ENCODE results near the gene DST.
"Not testable (repeated sequence)": the region's sequence is repeated elsewhere in the genome, so short reads cannot be mapped to it uniquely, and the experiment has no call there.

The DST gene

DNA sequence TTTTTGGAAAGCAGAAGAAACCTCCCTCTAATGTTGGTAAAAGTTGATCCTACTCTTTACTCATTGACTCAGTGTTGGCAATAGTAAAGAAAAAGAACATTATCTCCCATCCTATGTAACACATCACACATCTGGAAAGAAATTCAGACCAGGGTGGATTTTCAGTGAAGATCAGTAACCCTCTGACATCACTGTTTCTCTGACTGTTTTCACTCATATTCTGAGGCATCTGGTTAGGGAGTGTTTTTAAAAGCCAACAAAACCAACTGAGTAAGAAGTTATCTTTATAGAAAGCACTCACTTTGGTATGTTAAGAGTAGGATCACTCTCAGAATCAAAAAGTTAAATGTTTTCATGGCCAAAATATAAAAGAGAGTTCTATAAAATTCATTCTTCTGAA is 143.6 kb downstream of the DST start:
- Histone ChIP-seq H3K27me3 (replicated peaks) (no peaks in the 10 kb centered on the region), H3K27ac (no peak overlapping the region), H3K36me3 (replicated peaks) (peaks cover 25% of the 10 kb centered on the region), H3K4me3 (ENCODE audit: low read depth, low read length) (no peak overlapping the region)
- DNase-seq, result no peak
- in situ Hi-C loops (cut with HindIII; ENCODE audit: low pct_ligation_motif_present, low sequenced_read_pairs), result no loop called here
- TF ChIP-seq, protein P1, sequence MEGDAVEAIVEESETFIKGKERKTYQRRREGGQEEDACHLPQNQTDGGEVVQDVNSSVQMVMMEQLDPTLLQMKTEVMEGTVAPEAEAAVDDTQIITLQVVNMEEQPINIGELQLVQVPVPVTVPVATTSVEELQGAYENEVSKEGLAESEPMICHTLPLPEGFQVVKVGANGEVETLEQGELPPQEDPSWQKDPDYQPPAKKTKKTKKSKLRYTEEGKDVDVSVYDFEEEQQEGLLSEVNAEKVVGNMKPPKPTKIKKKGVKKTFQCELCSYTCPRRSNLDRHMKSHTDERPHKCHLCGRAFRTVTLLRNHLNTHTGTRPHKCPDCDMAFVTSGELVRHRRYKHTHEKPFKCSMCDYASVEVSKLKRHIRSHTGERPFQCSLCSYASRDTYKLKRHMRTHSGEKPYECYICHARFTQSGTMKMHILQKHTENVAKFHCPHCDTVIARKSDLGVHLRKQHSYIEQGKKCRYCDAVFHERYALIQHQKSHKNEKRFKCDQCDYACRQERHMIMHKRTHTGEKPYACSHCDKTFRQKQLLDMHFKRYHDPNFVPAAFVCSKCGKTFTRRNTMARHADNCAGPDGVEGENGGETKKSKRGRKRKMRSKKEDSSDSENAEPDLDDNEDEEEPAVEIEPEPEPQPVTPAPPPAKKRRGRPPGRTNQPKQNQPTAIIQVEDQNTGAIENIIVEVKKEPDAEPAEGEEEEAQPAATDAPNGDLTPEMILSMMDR (IDR thresholded peaks at IDR 0.05; ENCODE audit: low read depth, low read length, missing control alignments), result no peak

DNA sequence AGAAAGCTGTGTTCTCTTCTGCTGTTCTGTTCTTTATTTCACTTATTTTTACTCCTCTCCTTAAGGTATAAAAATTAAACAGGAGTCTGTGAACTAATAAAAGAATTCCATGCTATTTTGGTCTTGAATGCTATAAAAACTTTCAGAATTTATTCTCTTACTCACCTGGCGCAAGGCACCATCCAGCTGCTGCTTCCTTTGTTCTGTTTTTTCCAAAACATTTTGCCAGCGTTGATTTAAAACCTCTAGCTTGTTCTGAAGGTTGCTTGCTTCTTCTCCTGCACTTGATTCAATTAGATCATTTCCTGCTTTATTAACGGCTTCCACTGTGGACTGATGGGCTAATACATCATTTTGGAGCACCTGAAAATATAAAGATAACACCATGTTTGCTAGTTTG is 145.0 kb downstream of the DST start:
- Histone ChIP-seq H3K27ac (no peak overlapping the region), H3K36me3 (replicated peaks) (peaks cover 26% of the 10 kb centered on the region), H3K4me3 (ENCODE audit: low read depth, low read length) (no peak overlapping the region), H3K27me3 (replicated peaks) (no peaks in the 10 kb centered on the region)
- in situ Hi-C loops (cut with HindIII; ENCODE audit: low pct_ligation_motif_present, low sequenced_read_pairs), result no loop called here
- no peak for DNase-seq
- TF ChIP-seq, protein P1 (IDR thresholded peaks at IDR 0.05; ENCODE audit: low read depth, low read length, missing control alignments), result no peak

DNA sequence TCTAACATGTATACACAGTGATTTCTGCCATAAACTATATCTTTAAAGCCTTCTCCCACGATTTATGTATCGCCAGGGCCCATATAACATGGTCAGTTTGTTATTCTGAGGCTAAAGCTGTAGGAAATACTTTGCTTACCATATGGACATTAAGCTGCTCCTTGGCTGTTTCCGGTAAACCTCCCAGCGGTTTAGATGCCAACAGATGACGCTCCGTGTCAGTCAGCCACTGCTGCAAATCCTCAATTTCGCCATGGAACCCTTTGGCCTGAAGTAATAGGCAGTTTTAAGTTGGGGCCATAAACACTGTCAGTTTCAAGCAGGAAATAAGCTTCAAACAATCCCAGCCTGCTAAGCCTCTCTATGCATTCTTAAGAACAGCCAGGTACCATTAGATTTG is 145.4 kb downstream of the DST start:
- TF ChIP-seq, protein P1 (IDR thresholded peaks at IDR 0.05; ENCODE audit: low read depth, low read length, missing control alignments), result no peak

DNA sequence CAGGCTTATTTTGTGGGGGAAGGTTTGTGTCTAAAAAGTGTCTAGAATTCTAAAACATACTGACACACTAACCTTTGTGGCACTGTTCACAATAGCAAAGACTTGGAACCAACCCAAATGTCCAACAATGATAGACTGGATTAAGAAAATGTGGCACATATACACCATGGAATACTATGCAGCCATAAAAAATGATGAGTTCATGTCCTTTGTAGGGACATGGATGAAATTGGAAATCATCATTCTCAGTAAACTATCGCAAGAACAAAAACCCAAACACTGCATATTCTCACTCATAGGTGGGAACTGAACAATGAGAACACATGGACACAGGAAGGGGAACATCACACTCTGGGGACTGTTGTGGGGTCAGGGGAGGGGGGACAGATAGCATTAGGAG is 146.0 kb downstream of the DST start:
- DNase-seq; H3K27me3 ChIP-seq (replicated peaks); H3K4me3 ChIP-seq (ENCODE audit: low read depth, low read length); H3K27ac ChIP-seq; in situ Hi-C loops (cut with HindIII; ENCODE audit: low pct_ligation_motif_present, low sequenced_read_pairs): not testable (repeated sequence)
- H3K36me3 ChIP-seq (replicated peaks), result peaks cover 33% of the 10 kb centered on the region

More for the DNA sequence above, 145.4 kb downstream of the DST start:
- in situ Hi-C loops (cut with HindIII; ENCODE audit: low pct_ligation_motif_present, low sequenced_read_pairs), result no loop called here
- DNase-seq, result no peak
- Histone ChIP-seq H3K4me3 (ENCODE audit: low read depth, low read length) (no peak overlapping the region), H3K27me3 (replicated peaks) (no peaks in the 10 kb centered on the region), H3K27ac (no peak overlapping the region), H3K36me3 (replicated peaks) (peaks cover 30% of the 10 kb centered on the region)

DNA sequence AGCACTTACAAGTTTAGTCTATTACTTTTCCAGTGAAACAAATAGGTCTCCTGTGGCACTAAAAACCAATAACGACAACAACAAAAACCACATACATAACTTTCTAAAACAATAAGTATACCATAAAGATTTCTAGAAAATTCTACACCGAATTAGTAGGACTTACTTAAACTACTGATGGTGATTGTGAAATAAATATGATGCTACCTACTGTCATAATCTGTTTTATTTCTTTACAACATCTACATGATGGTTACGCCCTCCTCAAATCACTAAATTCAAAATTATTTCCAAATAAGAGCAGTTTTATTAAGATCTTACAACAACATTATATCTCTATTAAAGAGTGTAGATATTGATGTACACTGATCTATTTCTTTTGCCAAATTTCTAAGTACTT is 147.0 kb downstream of the DST start:
- TF ChIP-seq, protein P1 (IDR thresholded peaks at IDR 0.05; ENCODE audit: low read depth, low read length, missing control alignments), result no peak
- Histone ChIP-seq H3K27me3 (replicated peaks) (no peaks in the 10 kb centered on the region), H3K36me3 (replicated peaks) (peaks cover 35% of the 10 kb centered on the region), H3K27ac (no peak overlapping the region), H3K4me3 (ENCODE audit: low read depth, low read length) (no peak overlapping the region)
- in situ Hi-C loops (cut with HindIII; ENCODE audit: low pct_ligation_motif_present, low sequenced_read_pairs), result no loop called here
- no peak for DNase-seq

DNA sequence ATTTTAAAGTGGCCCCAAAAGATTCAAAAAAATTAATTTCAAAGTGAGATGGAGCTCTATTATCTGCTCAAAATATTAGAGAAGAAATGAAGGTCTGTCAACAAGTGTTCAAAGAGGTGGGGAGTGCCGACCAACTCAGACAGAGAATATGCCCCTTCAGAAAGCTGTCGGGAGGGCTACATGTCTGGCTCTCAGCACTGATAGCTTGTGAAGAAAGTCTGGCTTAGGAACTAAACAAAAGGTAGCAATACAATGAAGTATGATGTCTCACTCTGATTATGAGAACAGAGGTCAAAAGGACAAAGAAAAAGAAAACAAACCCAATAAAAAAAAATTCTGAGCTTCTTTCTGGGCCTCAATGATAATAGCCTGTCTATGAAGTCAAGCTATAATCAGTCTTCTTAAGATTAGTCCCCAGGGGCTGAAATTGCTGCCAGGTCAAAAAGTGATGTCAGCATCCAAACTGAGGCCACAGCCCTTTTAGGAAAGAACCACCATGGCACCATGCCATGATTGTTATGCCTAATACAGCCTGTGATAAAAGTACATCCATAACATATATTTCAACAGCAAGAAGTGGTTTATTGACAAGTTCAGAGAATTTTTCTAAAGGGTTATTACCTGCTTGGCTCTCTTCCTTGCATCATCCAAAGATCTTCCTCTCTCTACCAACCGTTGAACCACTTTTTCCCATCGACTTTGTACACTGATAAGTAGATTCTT is 150.9 kb downstream of the DST start:
- no peak overlapping the region for H3K4me3 ChIP-seq (ENCODE audit: low read depth, low read length)
- TF ChIP-seq, protein P1 (IDR thresholded peaks at IDR 0.05; ENCODE audit: low read depth, low read length, missing control alignments), result no peak
- H3K27ac ChIP-seq, result peak overlapping the region; percentile 72
- H3K27me3 ChIP-seq (replicated peaks), result no peaks in the 10 kb centered on the region
- peaks cover 21% of the 10 kb centered on the region for H3K36me3 ChIP-seq (replicated peaks)
- DNase-seq, result peak; percentile 54
- in situ Hi-C loops (cut with HindIII; ENCODE audit: low pct_ligation_motif_present, low sequenced_read_pairs), result no loop called here
